SK-N-SH (cell line): ENCODE data around the gene IL6R. TPM values are rescaled to one million over a fixed set of nuclear protein-coding genes. Genes with fewer than 3 reads are reported as not detected.

ENCODE experiments used
- CTCF ChIA-PET: fragments of 300-600, 350-600 bp; formaldehyde crosslinking; extraction: SDS; loops from one replicate; lab custom pipeline; 2021; lab: Yijun Ruan, JAX
- POLR2A ChIA-PET: fragments of 350-600 bp; sonication (Branson Sonifier 250); formaldehyde crosslinking; extraction: SDS; loops from one replicate; lab custom pipeline; 2020; ENCODE audit warnings: antibody characterized with exemption, inconsistent platforms; lab: Yijun Ruan, JAX
- DNase-seq: peaks from one replicate; pipeline ENCODE4 v3.0.0; 2012
- H2AFZ ChIP-seq: fragments of 200-600 bp; sonication (generic); 2 replicates; pipeline ENCODE4 v1.8.1; 2016; ENCODE audit warnings: antibody characterized with exemption, mild to moderate bottlenecking, low read depth
- H3F3A ChIP-seq: fragments of 200-600 bp; sonication (generic); replicated peaks from 2 replicates; pipeline ENCODE3; 2016; ENCODE audit warnings: antibody characterized with exemption, mild to moderate bottlenecking; ENCODE audit not compliant: insufficient read depth
- H3K27ac ChIP-seq, 2 experiments: fragments of 200-500 bp in 1 of 2; fragments of 200-600 bp in 1 of 2; sonication (Bioruptor generic) in 1 of 2; sonication (generic), shearing (Covaris generic) in 1 of 2; 2 replicates each; pipeline versions ENCODE4 v1.5.1 to v1.6.1; 2014 to 2016; ENCODE audit warnings: low read depth in 2 of 2, inconsistent platforms in 1 of 2, low read length in 1 of 2, mild to moderate bottlenecking in 1 of 2, mixed read lengths in 1 of 2
- H3K27me3 ChIP-seq: fragments of 200-600 bp; sonication (generic), shearing (Covaris generic); 2 replicates; pipeline ENCODE4 v1.6.1; 2016; ENCODE audit warnings: mixed run types; ENCODE audit not compliant: insufficient read depth
- H3K36me3 ChIP-seq, 2 experiments: fragments of 200-500 bp in 1 of 2; fragments of 200-600 bp in 1 of 2; sonication (Bioruptor generic) in 1 of 2; sonication (generic) in 1 of 2; replicated peaks in 1 of 2; 2 replicates each; pipeline versions ENCODE3 to v1.5.1; 2014 to 2016; ENCODE audit warnings: low read length in 1 of 2, mild to moderate bottlenecking in 1 of 2; ENCODE audit not compliant: insufficient read depth in 2 of 2, control insufficient read depth in 1 of 2
- H3K4me1 ChIP-seq, 2 experiments: fragments of 200-500 bp in 1 of 2; fragments of 200-600 bp in 1 of 2; sonication (Bioruptor generic) in 1 of 2; sonication (generic), shearing (Covaris generic) in 1 of 2; 2 replicates each; pipeline versions ENCODE4 v1.5.1 to v1.6.1; 2014 to 2016; ENCODE audit warnings: low read depth in 1 of 2, low read length in 1 of 2, mixed run types in 1 of 2; ENCODE audit not compliant: insufficient read depth in 2 of 2, control insufficient read depth in 1 of 2
- H3K4me2 ChIP-seq: fragments of 200-600 bp; sonication (generic), shearing (Covaris generic); 2 replicates; pipeline ENCODE4 v1.6.1; 2017; ENCODE audit warnings: mixed run types
- H3K4me3 ChIP-seq, 2 experiments: fragments of 200-500 bp in 1 of 2; fragments of 200-600 bp in 1 of 2; sonication (Bioruptor generic) in 1 of 2; sonication (generic), shearing (Covaris generic) in 1 of 2; 2 replicates each; pipeline versions ENCODE4 v1.5.1 to v1.8.1; 2014 to 2016; ENCODE audit warnings: low read depth in 2 of 2, inconsistent platforms in 1 of 2, low read length in 1 of 2, mild to moderate bottlenecking in 1 of 2, mixed read lengths in 1 of 2, moderate library complexity in 1 of 2
- H3K79me2 ChIP-seq: fragments of 200-600 bp; sonication (generic); 2 replicates; pipeline ENCODE4 v1.8.1; 2017; ENCODE audit warnings: mild to moderate bottlenecking; ENCODE audit not compliant: insufficient read depth
- H3K9ac ChIP-seq: fragments of 200-600 bp; sonication (generic); 2 replicates; pipeline ENCODE4 v1.6.1; 2017; ENCODE audit warnings: mixed run types
- H3K9me2 ChIP-seq: fragments of 200-600 bp; sonication (generic); 2 replicates; pipeline ENCODE4 v1.6.1; 2017; ENCODE audit warnings: mixed run types
- H3K9me3 ChIP-seq: fragments of 200-600 bp; sonication (generic); 2 replicates; pipeline ENCODE4 v1.6.1; 2017; ENCODE audit warnings: mixed run types, mild to moderate bottlenecking, moderate library complexity
- H4K20me1 ChIP-seq: fragments of 200-600 bp; sonication (generic); 2 replicates; pipeline ENCODE4 v1.6.1; 2017; ENCODE audit warnings: mild to moderate bottlenecking, mixed run types; ENCODE audit not compliant: insufficient read depth
- FOXJ3 ChIP-seq: sonication (generic); formaldehyde crosslinking; IDR thresholded peaks from 2 replicates; pipeline ENCODE4 v1.5.1; 2020; ENCODE audit warnings: mild to moderate bottlenecking, missing genetic modification reagents
- FOXM1 ChIP-seq: IDR thresholded peaks from 2 replicates; pipeline ENCODE4 v1.4.0; 2012; ENCODE audit warnings: low read depth, mild to moderate bottlenecking
- JUND ChIP-seq: IDR thresholded peaks from 2 replicates; pipeline ENCODE4 v1.4.0; 2012
- NFIC ChIP-seq: IDR thresholded peaks from 2 replicates; pipeline ENCODE4 v1.4.0; 2012; ENCODE audit warnings: borderline replicate concordance
- NRF1 ChIP-seq: IDR thresholded peaks from 2 replicates; pipeline ENCODE4 v1.6.1; 2012; ENCODE audit warnings: low read depth, mild to moderate bottlenecking, low read length
- REST ChIP-seq: IDR thresholded peaks from 2 replicates; pipeline ENCODE4 v1.6.1; 2012; ENCODE audit warnings: mild to moderate bottlenecking, low read depth, low read length, moderate library complexity
- TCF12 ChIP-seq: IDR thresholded peaks from 2 replicates; pipeline ENCODE4 v1.4.0; 2012
- TEAD4 ChIP-seq: IDR thresholded peaks from 2 replicates; pipeline ENCODE4 v1.4.0; 2012; ENCODE audit warnings: mild to moderate bottlenecking, borderline replicate concordance; ENCODE audit not compliant: insufficient read depth
- YY1 ChIP-seq: IDR thresholded peaks from 2 replicates; pipeline ENCODE4 v1.4.0; 2012; ENCODE audit warnings: low read depth, mild to moderate bottlenecking
- ZBTB33 ChIP-seq: IDR thresholded peaks from 2 replicates; pipeline ENCODE4 v1.4.0; 2012; ENCODE audit warnings: low read depth, borderline replicate concordance
- WGBS: methylation state at CpG from one replicate; pipeline ENCODE4 v1.1.6; 2017; ENCODE audit warnings: low lambda C conversion rate; 5-methylcytosine and 5-hydroxymethylcytosine counted together
- polyA plus RNA-seq, 3 experiments: library from polyadenylated mRNA; depleted of rRNA; stranded (reverse); fragments of >200 nt; gene quantifications; 2 replicates each; pipeline ENCODE4 v1.2.3, GENCODE V29; 2012
- TF ChIP-seq, protein P1 (sequence below): IDR thresholded peaks from 2 replicates; pipeline ENCODE4 v1.4.0; 2012; ENCODE audit warnings: low read depth
- TF ChIP-seq, protein P2 (sequence below): fragments of 200-600 bp; sonication (generic); IDR thresholded peaks from 2 replicates; pipeline ENCODE4 v1.6.1; 2017; ENCODE audit warnings: antibody characterized with exemption, mild to moderate bottlenecking, moderate library complexity

The IL6R gene
- polyA plus RNA-seq, 1 of the 3 experiments (the other 2 are of a cell fraction) = 2.8 TPM

DNA sequence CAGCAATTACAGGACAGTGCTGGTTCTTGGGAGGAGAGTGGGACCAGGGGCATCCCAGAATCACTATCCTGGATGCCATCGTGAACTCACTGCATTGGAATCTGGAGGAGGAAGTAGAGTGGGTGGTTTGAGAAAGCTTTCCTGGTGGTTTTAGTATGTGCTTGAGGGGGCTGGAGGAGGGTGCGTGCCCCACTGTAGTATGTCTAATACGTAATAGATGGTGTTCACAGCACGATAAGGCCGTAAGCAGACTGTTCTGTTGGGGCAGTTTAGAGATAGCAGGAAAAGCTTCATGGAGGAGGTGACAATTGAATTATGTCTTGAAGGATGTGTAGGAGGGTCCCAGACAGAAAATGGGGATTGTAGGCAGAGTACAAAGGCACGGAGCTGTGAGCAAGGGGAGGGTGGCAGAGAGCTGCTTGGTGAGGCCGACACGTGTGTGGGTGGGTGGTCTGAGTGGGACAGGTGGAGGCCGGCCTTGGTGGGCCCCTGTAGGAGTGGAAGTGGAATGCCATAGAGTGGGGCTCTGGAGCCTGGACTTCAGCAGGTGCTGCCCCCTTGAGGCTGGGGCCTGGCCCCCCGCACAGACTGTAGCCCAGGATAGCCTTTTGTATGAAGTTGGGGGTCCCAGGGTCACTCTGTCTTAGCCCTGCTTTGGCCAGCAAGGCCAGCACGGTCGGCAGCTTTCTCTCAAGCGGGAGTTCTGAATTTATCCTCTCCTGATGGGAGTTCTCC is 37.0 kb downstream of the IL6R start:
- WGBS = 79% methylated on average over 12 of the region's 13 CpGs

More for the DNA sequence above, 37.0 kb downstream of the IL6R start:
- TF ChIP-seq JUND (peak; percentile 35; the same call in 1 of the 2 replicates), FOXM1 (no peak), FOXJ3 (CRISPR knock-in tag) (no peak), TEAD4 (no peak), TCF12 (no peak; the same call in 1 of the 2 replicates), NFIC (no peak), ZBTB33 (no peak), REST (no peak), YY1 (no peak), NRF1 (no peak)
- TF ChIP-seq, protein P1, sequence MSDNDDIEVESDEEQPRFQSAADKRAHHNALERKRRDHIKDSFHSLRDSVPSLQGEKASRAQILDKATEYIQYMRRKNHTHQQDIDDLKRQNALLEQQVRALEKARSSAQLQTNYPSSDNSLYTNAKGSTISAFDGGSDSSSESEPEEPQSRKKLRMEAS = no peak
- TF ChIP-seq, protein P2, sequence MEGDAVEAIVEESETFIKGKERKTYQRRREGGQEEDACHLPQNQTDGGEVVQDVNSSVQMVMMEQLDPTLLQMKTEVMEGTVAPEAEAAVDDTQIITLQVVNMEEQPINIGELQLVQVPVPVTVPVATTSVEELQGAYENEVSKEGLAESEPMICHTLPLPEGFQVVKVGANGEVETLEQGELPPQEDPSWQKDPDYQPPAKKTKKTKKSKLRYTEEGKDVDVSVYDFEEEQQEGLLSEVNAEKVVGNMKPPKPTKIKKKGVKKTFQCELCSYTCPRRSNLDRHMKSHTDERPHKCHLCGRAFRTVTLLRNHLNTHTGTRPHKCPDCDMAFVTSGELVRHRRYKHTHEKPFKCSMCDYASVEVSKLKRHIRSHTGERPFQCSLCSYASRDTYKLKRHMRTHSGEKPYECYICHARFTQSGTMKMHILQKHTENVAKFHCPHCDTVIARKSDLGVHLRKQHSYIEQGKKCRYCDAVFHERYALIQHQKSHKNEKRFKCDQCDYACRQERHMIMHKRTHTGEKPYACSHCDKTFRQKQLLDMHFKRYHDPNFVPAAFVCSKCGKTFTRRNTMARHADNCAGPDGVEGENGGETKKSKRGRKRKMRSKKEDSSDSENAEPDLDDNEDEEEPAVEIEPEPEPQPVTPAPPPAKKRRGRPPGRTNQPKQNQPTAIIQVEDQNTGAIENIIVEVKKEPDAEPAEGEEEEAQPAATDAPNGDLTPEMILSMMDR = peak; percentile 49
- ChIA-PET CTCF (interaction anchor here (1.2 kb wide), 1 partner anchor 11 kb away, joined by 3 read pairs; no protein-coding TSS in a partner anchor), POLR2A (no interaction called here)
- Histone ChIP-seq H3K4me2 (peak overlapping the region; percentile 47), H3K79me2 (no peaks in the 10 kb centered on the region), H3F3A (no peaks in the 10 kb centered on the region), H3K4me1 (peaks cover 0 to 33% of the 10 kb centered on the region in 2 experiments; a peak in 2 of 4 replicates), H2AFZ (peak overlapping the region; percentile 44; the same call in 1 of the 2 replicates), H3K9me3 (no peaks in the 10 kb centered on the region), H4K20me1 (no peaks in the 10 kb centered on the region), H3K27me3 (no peaks in the 10 kb centered on the region), H3K4me3 (no peak overlapping the region), H3K36me3 (no peaks in the 10 kb centered on the region), H3K27ac (peak overlapping the region in 1 of 2 experiments; percentile 38; a peak in 1 of 4 replicates), H3K9ac (no peak overlapping the region), H3K9me2 (no peaks in the 10 kb centered on the region)
- DNase-seq = no peak
